Thyroid gland (tissue), 4 donors: ENCODE results near the gene MKKS.
A peak's percentile ranks its signal among the peaks of the same experiment; 100 is the strongest.

Experiments used
- CTCF ChIP-seq, 6 experiments: fragments of 200-600 bp in 3 of 6; fragments of 450-650 bp in 3 of 6; sonication (generic) in 3 of 6; IDR thresholded peaks; one replicate each; pipeline ENCODE4 v1.5.1; 2016 to 2019; ENCODE audit warnings: antibody characterized with exemption in 6 of 6, mild to moderate bottlenecking in 2 of 6, inconsistent platforms in 1 of 6, moderate library complexity in 1 of 6
- POLR2A ChIP-seq, 2 donors: fragments of 450-650 bp; IDR thresholded peaks; one replicate each; pipeline ENCODE4 v1.6.1; 2017; ENCODE audit warnings: antibody characterized with exemption in 2 of 2, mild to moderate bottlenecking in 2 of 2, moderate library complexity in 1 of 2

- TF ChIP-seq CTCF (IDR thresholded peaks at IDR 0.05) = peak in 2 of 6 experiments; percentile 6 to 33
- TF ChIP-seq POLR2A (IDR thresholded peaks at IDR 0.05) = no peak
Observed at GRCh38 chr20:10357974-10358373, 76.0 kb downstream of the MKKS start.
